Neural crest cell (in vitro differentiated cells): Measurements from ENCODE around the gene ATG4A. TPM values are rescaled to one million over a fixed set of nuclear protein-coding genes. Genes with fewer than 3 reads are reported as not detected.
A peak's percentile ranks its signal among the peaks of the same experiment; 100 is the strongest.

ENCODE experiments used
- DNase-seq: peaks from one replicate; pipeline ENCODE4 v3.0.0; 2021; ENCODE audit warnings: low read depth, mixed read lengths, low spot score
- H3K27ac Mint-ChIP-seq: one replicate; pipeline ENCODE4 v1.8.0; 2021; ENCODE audit warnings: mild to moderate bottlenecking, mixed read lengths; ENCODE audit not compliant: unreplicated experiment
- H3K27me3 Mint-ChIP-seq: 2 replicates; pipeline ENCODE4 v1.8.0; 2021; ENCODE audit warnings: low read depth, mild to moderate bottlenecking, mixed read lengths
- H3K36me3 Mint-ChIP-seq: 2 replicates; pipeline ENCODE4 v1.8.0; 2021; ENCODE audit warnings: low read depth, mild to moderate bottlenecking, mixed read lengths
- H3K4me1 Mint-ChIP-seq: 2 replicates; pipeline ENCODE4 v1.8.0; 2021; ENCODE audit warnings: mixed read lengths
- H3K4me3 Mint-ChIP-seq: one replicate; pipeline ENCODE4 v1.8.0; 2021; ENCODE audit warnings: mild to moderate bottlenecking, mixed read lengths
- H3K9me3 Mint-ChIP-seq: 2 replicates; pipeline ENCODE4 v1.8.0; 2021; ENCODE audit warnings: mixed read lengths
- total RNA-seq: library from RNA; stranded (reverse); gene quantifications from 2 replicates; pipeline ENCODE4 v1.2.1, GENCODE V29; 2021
- TF ChIP-seq, protein P1 (sequence below): fragments of 200-600 bp; sonication (generic); conservative IDR thresholded peaks from 2 replicates; pipeline ENCODE4 v1.5.0; 2021; ENCODE audit warnings: antibody characterized with exemption, mild to moderate bottlenecking

Gene ATG4A
- total RNA-seq, 1 donor from 2014 or later = 7.5 TPM

DNA sequence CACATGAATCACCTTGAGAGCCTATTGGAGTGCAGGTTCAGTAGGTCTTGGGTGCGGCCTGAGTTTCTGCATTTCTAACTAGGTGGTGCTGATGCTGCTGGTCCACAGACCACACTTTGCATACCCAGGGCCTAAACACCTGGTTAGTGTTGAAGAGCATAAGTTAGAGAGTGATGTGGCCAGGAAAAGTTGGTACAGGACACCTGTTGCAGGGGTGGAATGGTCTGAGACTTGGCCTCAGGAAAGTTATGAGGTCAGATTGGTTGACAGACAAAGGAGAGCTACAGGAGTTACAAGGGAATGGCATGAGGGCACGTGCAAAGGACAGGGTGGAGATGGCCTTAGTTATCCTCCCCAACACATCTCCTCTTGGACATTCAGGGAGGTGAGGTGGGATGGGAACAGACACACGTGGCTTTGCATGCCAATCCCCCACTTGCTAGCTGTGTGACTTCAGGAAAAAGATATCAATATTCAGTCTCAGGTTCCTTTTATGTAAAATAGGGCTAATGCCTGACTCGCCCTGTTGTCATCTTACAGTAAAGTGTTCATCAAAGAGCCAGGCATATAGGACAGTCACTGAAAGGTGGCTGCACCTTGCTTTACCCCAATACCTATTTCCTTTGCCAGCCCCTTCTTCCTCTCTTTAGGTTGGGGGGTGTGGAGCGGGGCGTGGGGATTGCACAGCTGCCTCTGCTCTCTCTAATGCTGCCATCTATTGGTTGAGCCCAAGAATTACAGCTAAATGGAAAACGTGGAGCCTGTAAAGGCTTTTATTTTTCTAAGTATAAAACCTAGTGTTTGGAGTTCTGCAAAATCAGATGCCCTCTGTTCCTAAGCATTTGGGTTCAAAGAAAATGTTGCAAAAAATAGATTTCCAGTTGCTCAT is 47.5 kb downstream of the ATG4A start:
- peaks cover 13% of the 10 kb centered on the region for H3K36me3 Mint-ChIP-seq

DNA sequence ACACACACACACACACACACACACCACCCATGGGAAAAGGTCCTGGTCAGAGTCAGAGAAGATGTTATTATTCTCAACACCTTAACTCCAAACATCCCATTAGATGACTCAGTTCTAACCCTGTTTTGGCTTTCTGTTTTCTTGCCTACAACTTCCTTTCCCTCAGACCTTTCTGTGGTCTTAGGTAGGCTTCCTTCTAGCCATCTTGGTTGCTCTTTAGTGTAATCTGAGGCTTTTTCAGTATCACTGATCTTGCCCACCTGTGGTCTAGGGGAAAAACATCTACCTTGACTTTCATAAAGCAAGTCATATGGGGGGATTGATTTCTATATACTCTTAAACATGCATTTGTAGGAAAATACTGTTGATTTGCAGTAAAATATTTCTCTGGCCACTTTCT is 56.9 kb downstream of the ATG4A start:
- H3K27me3 Mint-ChIP-seq = no peaks in the 10 kb centered on the region
- peaks cover 12% of the 10 kb centered on the region for H3K36me3 Mint-ChIP-seq
- DNase-seq = no peak
- TF ChIP-seq, protein P1, sequence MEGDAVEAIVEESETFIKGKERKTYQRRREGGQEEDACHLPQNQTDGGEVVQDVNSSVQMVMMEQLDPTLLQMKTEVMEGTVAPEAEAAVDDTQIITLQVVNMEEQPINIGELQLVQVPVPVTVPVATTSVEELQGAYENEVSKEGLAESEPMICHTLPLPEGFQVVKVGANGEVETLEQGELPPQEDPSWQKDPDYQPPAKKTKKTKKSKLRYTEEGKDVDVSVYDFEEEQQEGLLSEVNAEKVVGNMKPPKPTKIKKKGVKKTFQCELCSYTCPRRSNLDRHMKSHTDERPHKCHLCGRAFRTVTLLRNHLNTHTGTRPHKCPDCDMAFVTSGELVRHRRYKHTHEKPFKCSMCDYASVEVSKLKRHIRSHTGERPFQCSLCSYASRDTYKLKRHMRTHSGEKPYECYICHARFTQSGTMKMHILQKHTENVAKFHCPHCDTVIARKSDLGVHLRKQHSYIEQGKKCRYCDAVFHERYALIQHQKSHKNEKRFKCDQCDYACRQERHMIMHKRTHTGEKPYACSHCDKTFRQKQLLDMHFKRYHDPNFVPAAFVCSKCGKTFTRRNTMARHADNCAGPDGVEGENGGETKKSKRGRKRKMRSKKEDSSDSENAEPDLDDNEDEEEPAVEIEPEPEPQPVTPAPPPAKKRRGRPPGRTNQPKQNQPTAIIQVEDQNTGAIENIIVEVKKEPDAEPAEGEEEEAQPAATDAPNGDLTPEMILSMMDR = no peak
- no peaks in the 10 kb centered on the region for H3K9me3 Mint-ChIP-seq
- H3K27ac Mint-ChIP-seq = peak overlapping the region; percentile 5
- no peaks in the 10 kb centered on the region for H3K4me1 Mint-ChIP-seq
- H3K4me3 Mint-ChIP-seq = no peak overlapping the region

More for the DNA sequence above, 47.5 kb downstream of the ATG4A start:
- Mint-ChIP-seq H3K4me1 (no peaks in the 10 kb centered on the region), H3K9me3 (peaks cover 3% of the 10 kb centered on the region), H3K4me3 (no peak overlapping the region), H3K27ac (no peak overlapping the region), H3K27me3 (no peaks in the 10 kb centered on the region)
- TF ChIP-seq, protein P1 = peak; percentile 55
- DNase-seq = no peak

DNA sequence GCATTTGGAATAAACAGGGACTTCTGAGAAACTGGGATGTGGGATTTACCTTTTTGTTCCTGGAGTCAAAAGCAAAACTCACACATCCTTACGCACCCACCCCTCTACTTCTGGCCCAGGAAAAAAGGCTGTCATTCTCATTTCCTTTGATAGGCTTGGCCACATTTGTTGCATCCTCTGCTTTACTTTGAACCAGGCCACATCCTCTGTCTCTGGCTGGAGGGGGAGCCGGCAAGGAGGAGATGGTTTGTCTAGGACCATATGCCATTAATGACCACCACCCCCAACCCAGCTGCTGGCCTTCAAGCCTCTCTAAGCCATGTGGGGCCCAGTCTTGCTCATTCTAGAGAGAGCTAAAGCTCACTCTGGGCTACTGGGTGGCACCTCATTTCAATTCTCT is 64.5 kb downstream of the ATG4A start:
- Mint-ChIP-seq H3K36me3 (peaks cover 2% of the 10 kb centered on the region), H3K27ac (no peak overlapping the region), H3K9me3 (no peaks in the 10 kb centered on the region), H3K4me1 (no peaks in the 10 kb centered on the region), H3K4me3 (no peak overlapping the region), H3K27me3 (no peaks in the 10 kb centered on the region)
- TF ChIP-seq, protein P1 = no peak
- DNase-seq = no peak

DNA sequence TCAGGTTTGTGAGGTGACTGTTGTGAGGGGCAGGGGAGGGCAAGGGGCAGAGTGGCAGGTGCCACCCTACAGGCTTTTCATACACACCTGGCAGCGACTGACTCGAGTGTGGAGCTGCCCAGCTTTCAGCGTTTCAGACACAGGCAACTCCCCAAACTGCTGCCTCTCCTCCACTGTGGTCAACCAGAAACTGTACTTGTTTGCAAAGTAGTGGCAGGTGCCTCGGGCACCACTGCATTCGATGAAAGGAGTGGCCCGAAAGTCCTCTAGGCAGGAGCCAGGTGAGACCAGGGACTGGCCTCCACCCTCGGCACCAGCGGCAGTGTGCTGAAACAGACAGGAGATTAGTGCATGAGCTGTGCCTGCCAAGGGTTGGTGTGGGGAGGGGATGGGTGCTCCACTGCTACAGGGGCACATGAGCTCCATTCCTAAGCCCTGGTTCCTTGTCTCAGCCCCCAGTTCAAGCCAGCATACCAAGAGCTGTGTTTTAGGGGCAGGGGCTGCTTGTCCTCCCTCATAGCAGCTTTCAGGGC is 65.4 kb downstream of the ATG4A start:
- TF ChIP-seq, protein P1 = no peak
- H3K36me3 Mint-ChIP-seq = peaks cover 2% of the 10 kb centered on the region
- no peak for DNase-seq
- no peaks in the 10 kb centered on the region for H3K9me3 Mint-ChIP-seq
- H3K4me3 Mint-ChIP-seq = no peak overlapping the region
- no peak overlapping the region for H3K27ac Mint-ChIP-seq
- no peaks in the 10 kb centered on the region for H3K4me1 Mint-ChIP-seq
- H3K27me3 Mint-ChIP-seq = no peaks in the 10 kb centered on the region

GRCh38 chrX:108157628-108158027 is 66.0 kb downstream of the ATG4A start:
- no peak for DNase-seq
- Mint-ChIP-seq H3K27ac (no peak overlapping the region), H3K9me3 (no peaks in the 10 kb centered on the region), H3K4me1 (no peaks in the 10 kb centered on the region), H3K27me3 (no peaks in the 10 kb centered on the region), H3K4me3 (no peak overlapping the region), H3K36me3 (peaks cover 2% of the 10 kb centered on the region)
- TF ChIP-seq, protein P1 = no peak
